Measurements from ENCODE around the gene CEP192.
"Not testable (repeated sequence)": the region's sequence is repeated elsewhere in the genome, so short reads cannot be mapped to it uniquely, and the experiment has no call there.

CEP192 gene

GRCh38 chr18:12995424-12995823 is 4.3 kb downstream of the CEP192 start:
- no peak for DNase-seq

DNA sequence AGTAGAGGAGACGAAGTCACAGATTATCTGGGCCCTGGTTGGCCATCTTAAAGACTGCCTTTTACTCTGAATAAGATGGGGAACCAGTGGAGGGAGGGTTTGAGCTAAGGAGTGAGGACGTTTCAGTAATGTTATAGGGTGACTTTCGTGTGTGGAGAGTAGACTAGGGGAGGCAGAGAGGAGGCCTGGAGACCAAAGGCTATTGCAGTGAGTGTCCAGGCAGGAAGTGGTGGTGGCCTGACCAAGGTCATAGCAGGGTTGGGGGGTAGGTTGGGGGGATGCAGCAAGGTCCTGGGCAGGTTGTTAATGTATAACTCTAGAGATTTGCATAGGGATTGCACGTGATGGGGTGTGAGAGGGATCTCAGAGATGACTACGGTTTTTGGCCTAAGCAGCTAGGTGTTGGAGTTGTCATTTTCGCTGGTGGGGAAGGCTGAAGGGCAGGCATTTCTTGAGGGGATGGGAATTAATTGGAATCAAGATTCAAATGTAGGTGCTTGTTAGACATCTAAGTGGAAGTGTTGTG is 4.9 kb downstream of the CEP192 start:
- no peak for DNase-seq

- DNase-seq: no peak
These were observed 5.6 kb downstream of the CEP192 start for GRCh38 chr18:12996661-12997292.

- DNase-seq: not testable (repeated sequence)
These were observed 6.2 kb downstream of the CEP192 start for GRCh38 chr18:12997330-12997729.

GRCh38 chr18:12998332-12999060 is 7.3 kb downstream of the CEP192 start:
- DNase-seq: no peak

GRCh38 chr18:13003466-13003896 is 12.3 kb downstream of the CEP192 start:
- no peak for DNase-seq

DNA sequence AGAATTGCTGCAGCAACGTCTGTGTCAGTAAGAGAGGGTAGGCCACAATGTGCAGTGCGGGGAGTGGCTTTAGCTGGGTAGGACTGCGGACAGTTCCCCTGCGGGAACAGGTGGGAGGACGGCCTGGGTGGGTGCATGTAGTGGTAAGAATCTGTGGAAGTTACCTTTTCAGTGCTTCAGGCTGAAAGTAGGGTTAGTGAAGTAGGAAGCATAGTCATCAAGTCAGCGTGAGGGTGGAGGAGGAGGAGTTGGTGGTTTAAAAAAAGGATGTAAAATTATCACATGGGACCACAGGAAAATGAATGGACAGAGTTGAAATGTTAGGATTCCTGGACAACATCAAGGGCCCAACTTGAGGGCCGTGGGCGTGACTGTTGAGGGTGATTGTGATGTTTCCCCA is 13.2 kb downstream of the CEP192 start:
- DNase-seq: no peak

- no peak for DNase-seq
These were observed 14.1 kb downstream of the CEP192 start for GRCh38 chr18:13005289-13005688.

GRCh38 chr18:13006531-13007247 is 15.5 kb downstream of the CEP192 start:
- DNase-seq: no peak

GRCh38 chr18:13007248-13007560 is 16.0 kb downstream of the CEP192 start:
- DNase-seq: no peak

- DNase-seq: no peak
These were observed 20.6 kb downstream of the CEP192 start for GRCh38 chr18:13011719-13012118.

DNA sequence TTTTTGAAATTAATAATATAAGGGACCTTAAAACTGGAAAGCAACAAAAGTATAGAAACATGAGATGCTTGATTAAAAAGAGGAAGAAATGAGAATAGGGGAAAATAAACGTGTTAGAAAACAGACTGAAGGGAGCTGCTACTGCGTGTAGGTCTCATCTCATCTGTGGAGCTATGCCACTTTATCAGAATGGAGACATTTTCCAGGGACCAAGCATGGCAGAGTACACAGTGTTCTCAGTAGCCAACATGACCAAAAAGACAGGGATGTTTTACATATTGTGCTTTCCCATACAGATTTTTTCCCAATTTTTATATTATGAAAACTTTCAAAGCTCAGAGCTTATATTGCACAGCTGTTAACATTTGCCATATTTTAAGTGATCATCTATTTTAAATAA is 23.1 kb downstream of the CEP192 start:
- DNase-seq: no peak

GRCh38 chr18:13014818-13015217 is 23.7 kb downstream of the CEP192 start:
- DNase-seq: no peak

- DNase-seq: no peak
These were observed 26.2 kb downstream of the CEP192 start for GRCh38 chr18:13017247-13017875.

GRCh38 chr18:13018374-13018773 is 27.2 kb downstream of the CEP192 start:
- DNase-seq: no peak

- no peak for DNase-seq
These were observed 28.1 kb downstream of the CEP192 start for GRCh38 chr18:13019301-13019700.

DNA sequence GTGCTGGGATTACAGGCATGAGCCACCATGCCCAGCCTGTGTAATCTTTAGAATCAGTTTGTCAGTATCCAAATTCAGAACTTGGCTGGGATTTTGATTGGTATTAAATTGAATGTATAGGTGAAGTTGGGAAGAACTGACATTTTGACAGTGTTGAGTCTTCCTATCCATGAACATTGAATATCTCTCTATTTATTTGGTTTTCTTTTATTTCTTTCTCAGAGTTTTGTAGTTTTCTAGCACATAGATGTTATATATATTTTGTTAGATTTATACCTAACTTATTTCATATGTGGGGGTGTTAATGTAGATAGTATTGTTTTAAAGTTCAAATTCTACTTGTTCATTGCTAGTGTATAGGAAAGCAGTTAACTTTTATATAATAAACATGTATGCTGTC is 31.5 kb downstream of the CEP192 start:
- DNase-seq: no peak

DNA sequence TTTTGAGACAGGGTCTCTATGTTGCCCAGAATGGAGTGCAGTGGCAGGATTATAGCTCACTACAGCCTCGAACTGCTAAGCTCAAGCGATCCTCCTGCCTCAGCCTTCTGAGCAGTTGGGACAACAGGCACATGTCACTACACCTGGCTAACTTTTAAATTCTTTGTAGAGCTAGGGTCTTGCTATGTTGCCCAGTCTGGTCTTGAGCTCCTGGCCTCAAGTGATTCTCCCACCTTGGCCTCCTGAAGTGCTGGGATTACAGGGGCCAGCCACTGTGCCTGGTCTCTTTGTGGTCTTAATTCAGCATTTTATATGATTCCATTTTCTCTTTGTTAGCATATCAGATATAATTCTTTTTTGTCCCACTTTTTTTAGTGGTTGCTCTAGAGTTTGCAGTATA is 34.1 kb downstream of the CEP192 start:
- DNase-seq: no peak

- DNase-seq: no peak
These were observed 35.6 kb downstream of the CEP192 start for GRCh38 chr18:13026583-13027270.

GRCh38 chr18:13028869-13029268 is 37.7 kb downstream of the CEP192 start:
- DNase-seq: no peak

DNA sequence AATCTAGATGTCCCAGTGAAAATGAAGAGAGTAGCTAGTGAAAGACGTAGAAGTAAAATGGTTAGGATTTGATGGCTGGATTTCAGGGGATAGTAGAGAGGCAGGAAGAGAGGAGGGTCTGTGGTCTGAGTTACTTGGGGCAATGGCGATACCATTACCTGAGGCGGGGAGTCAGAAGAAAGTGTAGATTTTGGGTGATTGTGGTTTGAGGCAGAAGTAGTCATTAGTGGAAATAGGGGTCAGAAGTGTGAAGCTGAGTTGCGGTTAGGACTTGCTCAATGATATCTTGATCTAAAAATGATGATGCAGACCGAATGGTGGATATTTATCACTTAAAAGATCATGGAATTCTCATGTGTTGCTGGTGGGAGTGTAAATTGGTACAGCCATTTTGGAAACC is 41.0 kb downstream of the CEP192 start:
- no peak for DNase-seq

DNA sequence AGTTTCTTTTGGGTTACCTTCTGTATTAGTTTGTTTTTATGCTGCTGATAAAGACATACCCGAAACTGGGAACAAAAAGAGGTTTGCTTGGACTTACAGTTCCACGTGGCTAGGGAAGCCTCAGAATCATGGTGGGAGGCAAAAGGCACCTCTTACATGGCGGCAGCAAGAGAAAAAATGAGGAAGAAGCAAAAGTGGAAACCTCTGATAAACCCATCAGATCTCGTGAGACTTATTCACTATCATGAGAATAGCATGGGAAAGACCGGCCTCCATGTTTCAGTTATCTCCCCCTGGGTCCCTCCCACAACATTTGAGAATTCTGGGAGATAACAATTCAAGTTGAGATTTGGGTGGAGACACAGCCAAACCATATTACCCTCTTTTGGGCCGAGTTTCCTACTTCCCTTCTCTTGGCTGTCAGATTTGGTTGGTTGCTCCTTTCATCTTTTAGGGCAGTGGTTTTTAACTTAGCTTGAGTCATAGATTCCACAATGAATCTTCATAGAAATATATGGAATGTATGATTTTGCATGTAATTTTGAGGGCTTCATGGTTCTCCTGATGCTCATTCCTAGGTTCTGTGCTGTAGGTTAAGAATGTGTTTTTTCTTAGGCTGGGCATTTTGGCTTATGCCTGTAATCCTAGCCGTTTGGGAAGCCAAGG is 44.2 kb downstream of the CEP192 start:
- no peak for DNase-seq
